Activated T-cell treated with anti-CD3 and anti-CD28 coated beads, Interleukin-2, amount 50 U/mL, for 72 hours (primary cell): ENCODE data around the gene RUFY2. TPM values are rescaled to one million over a fixed set of nuclear protein-coding genes. Genes with fewer than 3 reads are reported as not detected.
"Not testable (repeated sequence)": the region's sequence is repeated elsewhere in the genome, so short reads cannot be mapped to it uniquely, and the experiment has no call there.

Experiments used
- ATAC-seq, 2 donors: fragments of 150-1000 bp; cut with Tn5 transposase; replicated peaks in 1 of 2; 2 replicates each; pipeline ENCODE4 v1.10.0; 2021; ENCODE audit warnings: moderate library complexity in 2 of 2, mild to moderate bottlenecking in 1 of 2
- DNase-seq, 2 donors: peaks; one replicate each; pipeline ENCODE4 v3.0.0; 2021 to 2022; ENCODE audit warnings: mixed read lengths in 1 of 2
- H3K27ac Mint-ChIP-seq: one replicate; pipeline ENCODE4 v1.8.0; 2022; ENCODE audit warnings: mild to moderate bottlenecking, moderate library complexity, mixed read lengths
- H3K27me3 Mint-ChIP-seq: one replicate; pipeline ENCODE4 v1.8.0; 2022; ENCODE audit warnings: low read depth, mixed read lengths
- H3K36me3 Mint-ChIP-seq, 2 donors: one replicate each; pipeline ENCODE4 v1.8.0; 2022; ENCODE audit warnings: mixed read lengths in 2 of 2, mild to moderate bottlenecking in 1 of 2; ENCODE audit not compliant: insufficient read depth in 2 of 2
- H3K4me1 Mint-ChIP-seq: one replicate; pipeline ENCODE4 v1.8.0; 2022; ENCODE audit warnings: low read depth, mixed read lengths
- H3K4me3 Mint-ChIP-seq, 2 donors: one replicate each; pipeline ENCODE4 v1.8.0; 2022; ENCODE audit warnings: mild to moderate bottlenecking in 2 of 2, mixed read lengths in 2 of 2, moderate library complexity in 2 of 2
- H3K9me3 Mint-ChIP-seq, 2 donors: one replicate each; pipeline ENCODE4 v1.8.0; 2022; ENCODE audit warnings: mixed read lengths in 2 of 2
- total RNA-seq, 2 donors: library from RNA; stranded (reverse); gene quantifications; one replicate each; pipeline ENCODE4 v1.2.3, GENCODE V29; 2022

RUFY2 gene
- total RNA-seq, result 10 to 100 TPM; 10.4 to 12.3 TPM

GRCh38 chr10:68406815-68407548 is at the start of gene RUFY2:
Gene RUFY2 (minus strand): TSS chr10:68407277. CDS start chr10:68407189, 88 bp downstream.
- Mint-ChIP-seq H3K27me3 (no peaks in the 10 kb centered on the region), H3K4me3 (peak within 1 kb of the TSS; percentile 92 to 97), H3K4me1 (peaks cover 25% of the 10 kb centered on the region), H3K9me3 (no peaks in the 10 kb centered on the region), H3K36me3 (peaks cover 0 to 2% of the 10 kb centered on the region in 2 donors), H3K27ac (peak within 1 kb of the TSS; percentile 94)
- peak; percentile 82 to 90 for DNase-seq
- peak; percentile 94 to 95 for ATAC-seq

DNA sequence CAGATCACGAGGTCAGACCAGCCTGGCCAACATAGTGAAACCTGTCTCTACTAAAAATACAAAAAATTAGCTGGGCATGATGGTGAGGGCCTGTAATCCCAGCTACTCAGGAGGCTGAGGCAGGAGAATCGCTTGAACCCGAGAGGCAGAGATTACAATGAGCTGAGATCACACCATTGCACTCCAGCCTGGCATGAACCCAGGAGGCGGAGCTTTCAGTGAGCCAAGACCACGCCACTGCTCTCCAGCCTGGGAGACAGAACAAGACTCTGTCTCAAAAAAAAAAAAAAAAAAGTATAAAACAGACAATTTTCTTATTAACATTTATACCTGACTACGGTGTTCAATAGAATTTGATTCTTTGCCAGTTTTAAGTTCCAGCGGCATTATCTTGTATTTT is 42.6 kb upstream of the RUFY2 start:
- not testable (repeated sequence) for H3K27me3 Mint-ChIP-seq, H3K9me3 Mint-ChIP-seq, H3K4me3 Mint-ChIP-seq, ATAC-seq, DNase-seq, H3K27ac Mint-ChIP-seq, H3K4me1 Mint-ChIP-seq
- H3K36me3 Mint-ChIP-seq, result peaks cover 8 to 31% of the 10 kb centered on the region in 2 donors

DNA sequence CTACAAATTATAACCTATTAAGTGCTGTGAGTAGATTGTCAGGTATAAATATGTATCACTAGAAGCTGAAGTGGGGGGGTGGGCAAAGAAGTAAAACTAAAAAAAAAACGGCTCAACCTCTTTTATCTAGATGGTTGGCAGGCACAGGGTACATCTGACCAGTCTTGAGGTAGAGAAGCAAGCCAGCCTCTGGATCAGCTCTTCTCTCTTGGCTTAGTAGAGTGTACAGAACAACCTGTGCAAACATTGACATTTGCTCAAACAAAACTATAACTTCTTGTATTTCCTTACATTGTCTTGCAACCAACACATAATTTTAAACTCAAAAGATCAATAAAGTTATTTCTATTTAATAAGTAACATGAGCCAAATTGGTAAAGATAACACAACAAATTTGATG is 39.1 kb upstream of the RUFY2 start:
- no peaks in the 10 kb centered on the region for H3K4me1 Mint-ChIP-seq
- no peak overlapping the region for H3K4me3 Mint-ChIP-seq
- DNase-seq (no peak), ATAC-seq (no peak)
- peak overlapping the region; percentile 4 for H3K27ac Mint-ChIP-seq
- no peaks in the 10 kb centered on the region for H3K9me3 Mint-ChIP-seq
- no peaks in the 10 kb centered on the region for H3K27me3 Mint-ChIP-seq
- peaks cover 8 to 30% of the 10 kb centered on the region in 2 donors for H3K36me3 Mint-ChIP-seq

GRCh38 chr10:68442971-68443370 is 35.9 kb upstream of the RUFY2 start:
- Mint-ChIP-seq H3K27me3 (no peaks in the 10 kb centered on the region), H3K9me3 (no peaks in the 10 kb centered on the region), H3K27ac (no peak overlapping the region), H3K4me3 (no peak overlapping the region), H3K4me1 (no peaks in the 10 kb centered on the region), H3K36me3 (peaks cover 4 to 19% of the 10 kb centered on the region in 2 donors)
- no peak for ATAC-seq
- DNase-seq, result no peak

- ATAC-seq (no peak), DNase-seq (no peak)
- Mint-ChIP-seq H3K4me3 (no peak overlapping the region), H3K27me3 (no peaks in the 10 kb centered on the region), H3K9me3 (no peaks in the 10 kb centered on the region), H3K4me1 (no peaks in the 10 kb centered on the region), H3K27ac (no peak overlapping the region), H3K36me3 (peaks cover 5 to 16% of the 10 kb centered on the region in 2 donors)
Observed at GRCh38 chr10:68440898-68441297, 33.8 kb upstream of the RUFY2 start.

GRCh38 chr10:68435803-68436202 is 28.7 kb upstream of the RUFY2 start:
- ATAC-seq, result no peak
- H3K36me3 Mint-ChIP-seq, result peaks cover 4 to 13% of the 10 kb centered on the region in 2 donors
- H3K4me3 Mint-ChIP-seq, result no peak overlapping the region
- H3K9me3 Mint-ChIP-seq, result no peaks in the 10 kb centered on the region
- DNase-seq, result no peak
- H3K27me3 Mint-ChIP-seq, result no peaks in the 10 kb centered on the region
- H3K4me1 Mint-ChIP-seq, result no peaks in the 10 kb centered on the region
- no peak overlapping the region for H3K27ac Mint-ChIP-seq

DNA sequence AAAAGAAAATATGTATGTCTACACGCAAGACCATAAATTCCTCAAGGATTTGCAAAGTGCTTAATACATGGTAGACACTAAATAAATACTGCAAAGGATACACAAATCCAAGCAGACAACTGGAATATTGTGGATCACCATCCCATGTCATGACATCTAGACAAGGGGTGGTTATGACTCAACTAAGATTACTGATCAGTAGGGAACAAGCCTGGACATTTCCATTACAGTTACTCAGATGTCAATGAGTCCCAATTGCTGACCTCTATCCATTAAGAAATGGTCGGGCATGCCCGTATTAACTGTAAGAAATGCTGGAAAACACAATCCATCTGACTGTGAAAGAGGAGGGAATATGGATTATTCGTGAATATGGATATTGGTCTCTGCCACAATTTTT is 27.6 kb upstream of the RUFY2 start:
- Mint-ChIP-seq H3K9me3 (no peaks in the 10 kb centered on the region), H3K27me3 (no peaks in the 10 kb centered on the region), H3K27ac (no peak overlapping the region)

DNA sequence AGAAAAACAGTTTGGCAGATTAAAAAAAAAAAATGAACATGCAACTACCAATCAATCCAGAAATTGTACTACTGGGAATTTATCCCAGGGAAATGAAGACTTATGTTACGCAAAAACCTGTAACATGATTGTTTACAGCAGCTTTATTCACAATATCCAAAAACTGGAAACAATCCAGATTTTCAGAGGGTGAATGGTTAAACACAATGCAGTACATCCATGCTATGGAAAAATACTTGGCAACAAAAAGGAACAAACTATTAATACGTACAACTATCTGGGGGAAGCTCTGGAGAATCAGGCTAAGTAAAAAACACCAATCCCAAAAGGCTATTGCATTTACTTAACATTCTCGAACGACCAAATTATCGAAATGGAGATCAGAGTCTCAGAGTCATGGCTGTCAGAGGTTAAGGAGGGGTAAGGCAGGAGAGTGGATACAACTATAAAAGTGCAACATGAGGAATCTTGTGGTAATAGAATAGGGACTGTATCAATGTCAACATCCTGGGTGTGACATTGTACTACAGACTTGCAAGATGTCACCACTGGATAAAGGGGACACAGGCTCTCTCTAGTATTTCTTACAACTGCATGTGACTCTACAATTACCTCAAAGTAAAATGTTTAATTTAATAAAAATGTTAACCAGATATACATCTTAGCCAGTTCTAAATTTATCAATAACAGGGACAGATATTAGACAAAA is 21.5 kb upstream of the RUFY2 start:
- Mint-ChIP-seq H3K36me3 (peaks cover 5 to 23% of the 10 kb centered on the region in 2 donors), H3K27me3 (no peaks in the 10 kb centered on the region), H3K27ac (no peak overlapping the region), H3K9me3 (no peaks in the 10 kb centered on the region), H3K4me1 (peaks cover 12% of the 10 kb centered on the region), H3K4me3 (no peak overlapping the region)
- no peak for ATAC-seq
- no peak for DNase-seq

More for the DNA sequence above, 27.6 kb upstream of the RUFY2 start:
- Mint-ChIP-seq H3K4me3 (no peak overlapping the region), H3K36me3 (peaks cover 4 to 15% of the 10 kb centered on the region in 2 donors), H3K4me1 (no peaks in the 10 kb centered on the region)
- no peak for ATAC-seq
- DNase-seq, result no peak

DNA sequence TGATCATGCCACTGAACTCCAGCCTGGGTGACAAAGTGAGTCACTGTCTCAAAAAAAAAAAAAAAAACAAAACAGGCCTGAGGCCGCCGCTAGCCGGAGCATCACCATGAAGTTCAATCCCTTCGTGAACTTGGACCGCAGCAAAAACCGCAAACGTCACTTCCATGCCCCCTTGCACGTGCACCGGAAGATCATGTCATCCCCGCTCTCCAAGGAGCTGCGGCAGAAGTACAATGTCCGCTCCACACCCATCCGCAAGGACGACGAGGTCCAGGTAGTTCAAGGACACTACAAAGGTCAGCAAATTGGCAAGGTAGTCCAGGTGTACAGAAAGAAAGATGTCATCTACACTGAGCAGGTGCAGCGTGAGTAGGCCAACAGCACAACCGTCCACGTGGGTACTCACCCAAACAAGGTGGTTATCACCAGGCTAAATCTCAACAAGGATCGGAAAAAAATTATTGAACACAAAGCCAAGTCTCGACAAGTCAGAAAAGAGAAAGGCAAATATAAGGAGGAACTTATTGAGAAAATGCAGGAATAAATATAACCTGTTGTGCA is 17.5 kb upstream of the RUFY2 start:
- H3K36me3 Mint-ChIP-seq, result peaks cover 5 to 20% of the 10 kb centered on the region in 2 donors
- H3K4me1 Mint-ChIP-seq, result peaks cover 18% of the 10 kb centered on the region
- no peak overlapping the region for H3K4me3 Mint-ChIP-seq
- H3K27ac Mint-ChIP-seq, result no peak overlapping the region
- DNase-seq (no peak), ATAC-seq (no peak)
- no peaks in the 10 kb centered on the region for H3K27me3 Mint-ChIP-seq
- H3K9me3 Mint-ChIP-seq, result no peaks in the 10 kb centered on the region

DNA sequence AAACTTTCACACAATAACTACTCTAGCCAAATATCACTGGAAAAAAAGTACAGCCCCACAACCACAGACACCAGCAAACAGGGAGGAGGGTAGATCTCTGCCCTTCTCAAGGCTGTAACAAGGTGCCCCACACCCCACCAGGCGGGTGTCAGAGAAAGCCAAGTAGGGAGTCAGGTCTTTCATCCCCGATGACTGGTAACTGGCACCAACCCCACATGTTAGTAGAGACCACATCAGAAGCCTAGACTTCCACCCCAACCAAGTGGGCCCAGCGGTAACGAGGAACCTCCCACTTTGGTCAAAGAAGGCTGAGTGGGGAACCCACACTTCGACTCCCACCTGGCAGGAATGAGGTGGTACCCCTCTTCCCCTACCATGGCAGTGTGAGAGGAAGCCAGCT is 16.4 kb upstream of the RUFY2 start:
- peaks cover 7 to 25% of the 10 kb centered on the region in 2 donors for H3K36me3 Mint-ChIP-seq
- peaks cover 18% of the 10 kb centered on the region for H3K4me1 Mint-ChIP-seq
- H3K4me3 Mint-ChIP-seq, result peak overlapping the region in 1 of 2 donors; percentile 55
- peak; percentile 27 to 46 for DNase-seq
- peak overlapping the region; percentile 81 for H3K27ac Mint-ChIP-seq
- H3K27me3 Mint-ChIP-seq, result no peaks in the 10 kb centered on the region
- peak; percentile 85 to 95 for ATAC-seq
- H3K9me3 Mint-ChIP-seq, result no peaks in the 10 kb centered on the region

- no peak overlapping the region for H3K27ac Mint-ChIP-seq
- DNase-seq (no peak), ATAC-seq (no peak)
- H3K4me1 Mint-ChIP-seq, result peaks cover 14% of the 10 kb centered on the region
- no peaks in the 10 kb centered on the region for H3K9me3 Mint-ChIP-seq
- no peaks in the 10 kb centered on the region for H3K27me3 Mint-ChIP-seq
- H3K4me3 Mint-ChIP-seq, result no peak overlapping the region
- peaks cover 8 to 35% of the 10 kb centered on the region in 2 donors for H3K36me3 Mint-ChIP-seq
Observed at GRCh38 chr10:68419376-68419775, 12.3 kb upstream of the RUFY2 start.

DNA sequence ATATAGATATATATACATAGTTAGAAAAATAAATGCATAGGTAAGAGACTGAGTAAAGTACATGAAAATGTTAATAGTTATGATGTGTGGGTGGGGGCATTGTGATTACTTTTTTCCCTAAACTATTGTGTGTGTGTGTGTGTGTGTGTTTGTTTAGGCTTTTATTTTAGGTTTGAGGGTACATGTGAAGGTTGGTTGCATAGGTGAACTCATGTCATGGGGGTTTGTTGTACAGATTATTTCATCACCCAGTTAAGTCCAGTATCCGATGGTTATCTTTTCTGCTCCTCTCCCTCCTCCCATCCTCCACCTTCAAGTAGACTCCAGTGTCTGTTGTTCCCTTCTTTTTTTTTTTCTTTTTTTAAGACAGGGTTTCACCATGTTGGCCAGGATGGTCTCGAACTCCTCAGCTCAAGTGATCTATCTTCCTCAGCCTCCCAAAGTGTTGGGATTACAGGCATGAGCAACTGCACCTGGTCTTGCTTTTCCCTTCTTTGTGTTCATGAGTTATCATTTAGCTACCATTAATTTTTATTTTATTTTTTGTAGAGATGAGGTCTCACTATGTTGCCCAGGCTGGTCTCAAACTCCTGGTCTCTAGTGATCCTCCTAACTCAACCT is 1.9 kb upstream of the RUFY2 start:
- DNase-seq, result no peak
- Mint-ChIP-seq H3K4me1 (peaks cover 25% of the 10 kb centered on the region), H3K27me3 (no peaks in the 10 kb centered on the region), H3K4me3 (no peak overlapping the region), H3K36me3 (peaks cover 2 to 5% of the 10 kb centered on the region in 2 donors), H3K27ac (no peak overlapping the region), H3K9me3 (no peaks in the 10 kb centered on the region)
- no peak for ATAC-seq
